Mesothelial cell of epicardium (in vitro differentiated cells): Measurements from ENCODE around the gene SIRT4. TPM values are rescaled to one million over a fixed set of nuclear protein-coding genes. Genes with fewer than 3 reads are reported as not detected.
"Not testable (repeated sequence)": the region's sequence is repeated elsewhere in the genome, so short reads cannot be mapped to it uniquely, and the experiment has no call there.

Experiments
- DNase-seq, 2 experiments: peaks; one replicate each; pipeline ENCODE4 v3.0.0; 2021; ENCODE audit warnings: low spot score in 2 of 2; ENCODE audit not compliant: unreplicated experiment in 2 of 2
- H3K27ac Mint-ChIP-seq: 2 replicates; pipeline ENCODE4 v1.8.0; 2021; ENCODE audit warnings: mixed read lengths
- H3K27me3 Mint-ChIP-seq: 2 replicates; pipeline ENCODE4 v1.8.0; 2021; ENCODE audit warnings: low read depth, mixed read lengths
- H3K36me3 Mint-ChIP-seq: 2 replicates; pipeline ENCODE4 v1.8.0; 2021; ENCODE audit warnings: mixed read lengths
- H3K4me1 Mint-ChIP-seq: 2 replicates; pipeline ENCODE4 v1.8.0; 2021; ENCODE audit warnings: mixed read lengths
- H3K4me3 Mint-ChIP-seq: 2 replicates; pipeline ENCODE4 v1.8.0; 2021; ENCODE audit warnings: mild to moderate bottlenecking, moderate library complexity, mixed read lengths
- H3K9me3 Mint-ChIP-seq: 2 replicates; pipeline ENCODE4 v1.8.0; 2021; ENCODE audit warnings: mixed read lengths
- CTCF ChIP-seq: fragments of 200-600 bp; sonication (generic); IDR thresholded peaks from one replicate; pipeline ENCODE4 v1.5.0; 2021; ENCODE audit warnings: antibody characterized with exemption; ENCODE audit not compliant: unreplicated experiment
- total RNA-seq: library from RNA; stranded (reverse); gene quantifications from 3 replicates; pipeline ENCODE4 v1.2.1, GENCODE V29; 2021

SIRT4 gene
- total RNA-seq, result 3.9 to 4.6 TPM (median 4.3 TPM) in 3 replicates

- Mint-ChIP-seq H3K9me3 (no peaks in the 10 kb centered on the region), H3K4me1 (peaks cover 4% of the 10 kb centered on the region), H3K36me3 (no peaks in the 10 kb centered on the region), H3K27ac (peak within 1 kb of the TSS; percentile 90), H3K27me3 (no peaks in the 10 kb centered on the region), H3K4me3 (peak within 1 kb of the TSS; percentile 90)
- TF ChIP-seq CTCF, result peak; percentile 63
- peak; percentile 66 to 83 for DNase-seq
Measured at GRCh38 chr12:120301962-120302815, at the start of gene SIRT4. Gene SIRT4 (plus strand): TSS chr12:120302321. CDS start chr12:120303562, 1,241 bp downstream.

GRCh38 chr12:120253313-120253712 lies 48.8 kb upstream of the SIRT4 start:
- not testable (repeated sequence) for H3K9me3 Mint-ChIP-seq, H3K27ac Mint-ChIP-seq, DNase-seq, H3K36me3 Mint-ChIP-seq, H3K4me3 Mint-ChIP-seq, H3K27me3 Mint-ChIP-seq
- peaks cover 51% of the 10 kb centered on the region for H3K4me1 Mint-ChIP-seq

- no peak for DNase-seq
Measured at GRCh38 chr12:120254809-120255208, 47.3 kb upstream of the SIRT4 start.

GRCh38 chr12:120257041-120257821 lies 44.9 kb upstream of the SIRT4 start:
- peak overlapping the region; percentile 98 for H3K27ac Mint-ChIP-seq
- H3K27me3 Mint-ChIP-seq, result no peaks in the 10 kb centered on the region
- H3K9me3 Mint-ChIP-seq, result no peaks in the 10 kb centered on the region
- H3K4me3 Mint-ChIP-seq, result peak overlapping the region; percentile 5
- DNase-seq, result peak in 1 of 2 experiments; percentile 47
- peaks cover 7% of the 10 kb centered on the region for H3K36me3 Mint-ChIP-seq
- no peak for TF ChIP-seq CTCF
- H3K4me1 Mint-ChIP-seq, result peaks cover 45% of the 10 kb centered on the region

More at GRCh38 chr12:120254809-120255208, 47.3 kb upstream of the SIRT4 start:
- H3K9me3 Mint-ChIP-seq, result no peaks in the 10 kb centered on the region
- no peaks in the 10 kb centered on the region for H3K27me3 Mint-ChIP-seq
- H3K36me3 Mint-ChIP-seq, result peaks cover 7% of the 10 kb centered on the region
- TF ChIP-seq CTCF, result no peak
- no peak overlapping the region for H3K4me3 Mint-ChIP-seq
- peaks cover 48% of the 10 kb centered on the region for H3K4me1 Mint-ChIP-seq
- H3K27ac Mint-ChIP-seq, result peak overlapping the region; percentile 87

- Mint-ChIP-seq H3K4me3 (no peak overlapping the region), H3K36me3 (peaks cover 7% of the 10 kb centered on the region), H3K27ac (peak overlapping the region; percentile 98), H3K4me1 (peaks cover 57% of the 10 kb centered on the region), H3K9me3 (no peaks in the 10 kb centered on the region), H3K27me3 (no peaks in the 10 kb centered on the region)
- no peak for DNase-seq
- no peak for TF ChIP-seq CTCF
Measured at GRCh38 chr12:120258323-120258896, 43.7 kb upstream of the SIRT4 start.
